B cell (primary cell): Measurements from ENCODE around the gene S100A14. TPM values are rescaled to one million over a fixed set of nuclear protein-coding genes. Genes with fewer than 3 reads are reported as not detected.

Experiments used
- ATAC-seq: fragments of 200-7000 bp; cut with Tn5 transposase; one replicate; pipeline ENCODE4 v1.10.0; 2021; ENCODE audit warnings: low read depth, mild to moderate bottlenecking, moderate number of reproducible peaks, moderate library complexity
- CTCF ChIA-PET: fragments of 350-600 bp; sonication (Branson Sonifier 250); formaldehyde crosslinking; loops from one replicate; lab custom pipeline; 2021; ENCODE audit warnings: antibody characterized with exemption, inconsistent platforms; lab: Charles Lee
- POLR2A ChIA-PET: fragments of 350-600 bp; sonication (Branson Sonifier 250); formaldehyde crosslinking; loops from one replicate; lab custom pipeline; 2021; ENCODE audit warnings: antibody characterized with exemption; lab: Charles Lee
- DNase-seq: peaks from one replicate; pipeline ENCODE4 v3.0.0; 2013
- H2AFZ ChIP-seq: 2 replicates; pipeline ENCODE4 v1.6.1; 2012; ENCODE audit warnings: mild to moderate bottlenecking, low read depth, low read length; ENCODE audit not compliant: insufficient read depth, poor library complexity, severe bottlenecking
- H3K27ac ChIP-seq, 2 donors: 1 replicate in 1 of 2; 2 replicates in 1 of 2; pipeline ENCODE4 v1.5.1; 2012 to 2013; ENCODE audit warnings: low read length in 2 of 2, mild to moderate bottlenecking in 2 of 2, moderate library complexity in 1 of 2
- H3K27me3 ChIP-seq, 4 experiments: fragments of 200-600 bp in 1 of 4; sonication (generic) in 1 of 4; replicated peaks in 1 of 4; 1 replicate in 2 of 4; 2 replicates in 2 of 4; pipeline versions ENCODE4 v1.6.1 to v1.7.0; 2013 to 2016; ENCODE audit warnings: low read length in 3 of 4, mild to moderate bottlenecking in 2 of 4, mixed read lengths in 1 of 4, moderate library complexity in 1 of 4; ENCODE audit not compliant: insufficient read depth in 4 of 4, control insufficient read depth in 3 of 4; ENCODE audit errors: control extremely low read depth in 1 of 4
- H3K36me3 ChIP-seq, 2 experiments: replicated peaks in 1 of 2; 1 replicate in 1 of 2; 2 replicates in 1 of 2; pipeline versions ENCODE4 v1.6.1 to v1.7.1; 2013; ENCODE audit warnings: low read length in 1 of 2; ENCODE audit not compliant: insufficient read depth in 2 of 2, control insufficient read depth in 1 of 2; ENCODE audit errors: control extremely low read depth in 1 of 2, extremely low read depth in 1 of 2
- H3K4me1 ChIP-seq, 2 donors: fragments of 200-600 bp in 1 of 2; sonication (generic) in 1 of 2; 1 replicate in 1 of 2; 2 replicates in 1 of 2; pipeline versions ENCODE4 v1.5.1 to v1.6.1; 2013 to 2017; ENCODE audit warnings: low read length in 2 of 2; ENCODE audit not compliant: control insufficient read depth in 2 of 2, insufficient read depth in 2 of 2
- H3K4me2 ChIP-seq: replicated peaks from 2 replicates; pipeline ENCODE3; 2012; ENCODE audit warnings: mild to moderate bottlenecking, low read depth, low read length; ENCODE audit not compliant: poor library complexity, severe bottlenecking
- H3K4me3 ChIP-seq, 5 experiments: fragments of 200-600 bp in 1 of 5; sonication (generic) in 1 of 5; 1 replicate in 3 of 5; 2 replicates in 2 of 5; pipeline versions ENCODE4 v1.5.1 to v1.7.0; 2011 to 2016; ENCODE audit warnings: low read length in 4 of 5, mild to moderate bottlenecking in 4 of 5, low read depth in 2 of 5, control low read depth in 1 of 5, moderate library complexity in 1 of 5; ENCODE audit not compliant: insufficient read depth in 1 of 5; ENCODE audit errors: control extremely low read depth in 1 of 5, extremely low read depth in 1 of 5
- H3K79me2 ChIP-seq: fragments of 200-600 bp; sonication (generic); one replicate; pipeline ENCODE4 v1.6.0; 2016; ENCODE audit warnings: low read length; ENCODE audit not compliant: control insufficient read depth, insufficient read depth
- H3K9ac ChIP-seq: fragments of 200-600 bp; sonication (generic); 2 replicates; pipeline ENCODE4 v1.6.1; 2017; ENCODE audit warnings: mild to moderate bottlenecking, low read length, moderate library complexity
- H3K9me3 ChIP-seq, 3 donors: one replicate each; pipeline versions ENCODE4 v1.6.1 to v1.7.1; 2013; ENCODE audit warnings: low read length in 2 of 3; ENCODE audit not compliant: control insufficient read depth in 2 of 3, insufficient read depth in 1 of 3; ENCODE audit errors: control extremely low read depth in 1 of 3
- H4K20me1 ChIP-seq: 2 replicates; pipeline ENCODE4 v1.6.0; 2012; ENCODE audit warnings: mild to moderate bottlenecking, low read length; ENCODE audit not compliant: insufficient read depth, control insufficient read depth, poor library complexity, severe bottlenecking
- H3K27ac Mint-ChIP-seq: one replicate; pipeline ENCODE4 v1.8.0; 2021; ENCODE audit warnings: mixed read lengths
- H3K27me3 Mint-ChIP-seq: one replicate; pipeline ENCODE4 v1.8.0; 2021; ENCODE audit warnings: mixed read lengths
- H3K4me1 Mint-ChIP-seq: one replicate; pipeline ENCODE4 v1.8.0; 2021; ENCODE audit warnings: mixed read lengths
- H3K4me3 Mint-ChIP-seq: one replicate; pipeline ENCODE4 v1.8.0; 2021; ENCODE audit warnings: mixed read lengths
- H3K9me3 Mint-ChIP-seq: one replicate; pipeline ENCODE4 v1.8.0; 2022; ENCODE audit warnings: mixed read lengths; ENCODE audit not compliant: insufficient read depth
- CTCF ChIP-seq: fragments of 200-600 bp; IDR thresholded peaks from one replicate; pipeline ENCODE4 v1.8.0; 2022; ENCODE audit warnings: antibody characterized with exemption, mild to moderate bottlenecking
- EZH2 ChIP-seq: IDR thresholded peaks from 2 replicates; pipeline ENCODE4 v1.6.1; 2012; ENCODE audit warnings: borderline replicate concordance, low read depth, mild to moderate bottlenecking, moderate library complexity, low read length; ENCODE audit not compliant: insufficient read depth, poor library complexity, severe bottlenecking
- WGBS: methylation state at CpG from one replicate; pipeline ENCODE4 v1.1.5; 2013; ENCODE audit warnings: missing lambda C conversion rate; ENCODE audit not compliant: insufficient coverage; 5-methylcytosine and 5-hydroxymethylcytosine counted together
- intact Hi-C: fragments of 100-400 bp; cut with micrococcal nuclease; formaldehyde crosslinking; loops from one replicate; pipeline ENCODE4 v1.10.0; 2022
- polyA plus RNA-seq: library from polyadenylated mRNA; depleted of rRNA; stranded (reverse); fragments of >200 nt; gene quantifications from 2 replicates; pipeline ENCODE4 v1.2.3, GENCODE V29; 2012
- total RNA-seq, 2 donors: library from RNA; stranded (reverse); fragments of 120-200 nt in 1 of 2; gene quantifications; 1 replicate in 1 of 2; 2 replicates in 1 of 2; pipeline versions ENCODE4 v1.2.3 to v1.2.4, GENCODE V29; 2013 to 2022

Gene S100A14
- total and polyA plus RNA-seq, 2 donors (not counting 1 experiment from before 2014, with no cell fraction given), result not detected

- Histone ChIP-seq H3K4me3 (no peak overlapping the region), H3K79me2 (peaks cover 4% of the 10 kb centered on the region), H3K9me3 (no peaks in the 10 kb centered on the region), H3K27me3 (no peaks in the 10 kb centered on the region), H2AFZ (no peak overlapping the region), H4K20me1 (no peaks in the 10 kb centered on the region), H3K36me3 (peaks cover 0 to under 1% of the 10 kb centered on the region in 2 experiments), H3K9ac (no peak overlapping the region), H3K4me2 (no peak overlapping the region), H3K4me1 (peaks cover 0 to 1% of the 10 kb centered on the region in 2 donors), H3K27ac (no peak overlapping the region)
- ATAC-seq (no peak), DNase-seq (no peak)
- ChIA-PET CTCF (interaction anchor here (0.9 to 1.5 kb wide), 2 partner anchors 9 to 19 kb away, joined by 3 read pairs; partner anchors contain the start of gene CHTOP), POLR2A (no interaction called here)
- intact Hi-C loops, result no loop called here
- no peak overlapping the region for H3K27ac Mint-ChIP-seq
- whole genome bisulfite sequencing, result 63% methylated on average over 2 of the region's 3 CpGs
- H3K4me1 Mint-ChIP-seq, result no peaks in the 10 kb centered on the region
- H3K9me3 Mint-ChIP-seq, result no peaks in the 10 kb centered on the region
- H3K4me3 Mint-ChIP-seq, result no peak overlapping the region
- H3K27me3 Mint-ChIP-seq, result no peaks in the 10 kb centered on the region
- TF ChIP-seq CTCF (no peak), EZH2 (no peak)
These were observed 36.8 kb upstream of the S100A14 start for GRCh38 chr1:153652805-153653500.

- no peaks in the 10 kb centered on the region for H3K27me3 ChIP-seq
- H3K27me3 Mint-ChIP-seq, result no peaks in the 10 kb centered on the region
- H3K4me1 Mint-ChIP-seq, result no peaks in the 10 kb centered on the region
- WGBS, result no CpG with 5 or more reads among the region's 1 CpG
- H3K36me3 ChIP-seq, result peaks cover 0 to 10% of the 10 kb centered on the region in 2 experiments
- H3K27ac ChIP-seq, result no peak overlapping the region
- H3K9me3 Mint-ChIP-seq, result no peaks in the 10 kb centered on the region
- H4K20me1 ChIP-seq, result no peaks in the 10 kb centered on the region
- ChIA-PET CTCF (interaction anchor here (1.5 kb wide), 1 partner anchor 18 kb away, joined by 3 read pairs; the partner anchor contains the start of gene CHTOP), POLR2A (no interaction called here)
- no peaks in the 10 kb centered on the region for H3K9me3 ChIP-seq
- TF ChIP-seq EZH2 (no peak), CTCF (no peak)
- H3K4me2 ChIP-seq, result no peak overlapping the region
- H3K4me3 Mint-ChIP-seq, result no peak overlapping the region
- H3K79me2 ChIP-seq, result peaks cover 3% of the 10 kb centered on the region
- H3K27ac Mint-ChIP-seq, result no peak overlapping the region
- H3K9ac ChIP-seq, result no peak overlapping the region
- H3K4me3 ChIP-seq, result no peak overlapping the region
- no peaks in the 10 kb centered on the region for H3K4me1 ChIP-seq
- ATAC-seq (no peak), DNase-seq (no peak)
- intact Hi-C loops, result no loop called here
- H2AFZ ChIP-seq, result no peak overlapping the region
These were observed 35.6 kb upstream of the S100A14 start for GRCh38 chr1:153651771-153652170.
